NCI-H1436 treated with DMSO at 0.1 percent for 48 hours (cell line): ENCODE results near the gene RAB12.
"Not testable (repeated sequence)": the region's sequence is repeated elsewhere in the genome, so short reads cannot be mapped to it uniquely, and the experiment has no call there.

Experiments
- DNase-seq: peaks from one replicate; lab custom pipeline; 2025; lab: John Stamatoyannopoulos, UW

The RAB12 gene

DNA sequence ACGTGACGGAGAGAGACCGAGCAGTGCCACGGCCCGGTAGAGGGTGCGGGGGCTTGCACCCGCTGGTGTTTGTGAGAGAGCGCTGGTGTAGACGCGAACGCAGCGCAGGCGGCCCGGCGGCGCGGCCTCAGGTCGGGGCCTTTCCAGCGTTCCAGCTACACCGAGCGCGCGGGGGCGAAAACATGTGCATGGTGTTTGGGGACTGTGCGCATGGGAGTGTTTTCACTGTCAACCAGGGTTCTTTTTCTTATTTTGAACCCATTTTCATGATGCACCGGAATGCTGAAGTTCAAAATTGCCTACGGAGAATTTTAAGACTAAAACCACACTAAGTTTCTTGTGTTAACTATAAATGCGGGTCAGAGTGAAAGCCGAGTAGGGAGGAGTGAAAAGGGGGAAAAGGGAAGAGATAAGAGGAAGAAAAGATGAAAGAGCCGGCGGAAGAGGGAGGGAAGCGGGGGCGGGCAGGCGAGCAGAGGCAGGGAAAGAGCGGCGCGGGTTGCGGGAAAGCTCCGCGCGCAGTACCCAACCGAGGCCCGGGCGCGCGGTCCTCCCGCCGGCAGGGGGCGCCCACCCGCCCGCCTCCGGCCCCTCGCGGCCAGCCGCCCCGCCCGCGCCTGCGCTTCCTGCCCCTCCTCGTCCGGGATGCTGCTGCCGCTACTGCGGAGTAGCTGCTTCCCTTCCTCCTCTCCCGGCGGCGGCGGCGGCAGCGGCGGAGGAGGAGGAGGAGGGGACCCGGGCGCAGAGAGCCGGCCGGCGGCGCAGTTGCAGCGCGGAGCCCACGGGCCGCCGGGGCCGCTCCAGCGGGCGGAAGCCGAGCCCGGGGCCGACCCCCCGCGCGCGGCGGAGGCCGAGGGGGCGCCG is at the start of gene RAB12:
RAB12 (plus strand) TSS at position 643 of the 864 bp plus-strand sequence; CDS start at position 646, 3 bp downstream.
- DNase-seq = peak; percentile 14

- DNase-seq = no peak
These were observed 49.5 kb upstream of the RAB12 start for GRCh38 chr18:8559612-8560186.

- DNase-seq = no peak
These were observed 47.9 kb upstream of the RAB12 start for GRCh38 chr18:8561123-8561910.

- no peak for DNase-seq
These were observed 47.2 kb upstream of the RAB12 start for GRCh38 chr18:8562070-8562469.

- no peak for DNase-seq
These were observed 46.3 kb upstream of the RAB12 start for GRCh38 chr18:8562919-8563318.

DNA sequence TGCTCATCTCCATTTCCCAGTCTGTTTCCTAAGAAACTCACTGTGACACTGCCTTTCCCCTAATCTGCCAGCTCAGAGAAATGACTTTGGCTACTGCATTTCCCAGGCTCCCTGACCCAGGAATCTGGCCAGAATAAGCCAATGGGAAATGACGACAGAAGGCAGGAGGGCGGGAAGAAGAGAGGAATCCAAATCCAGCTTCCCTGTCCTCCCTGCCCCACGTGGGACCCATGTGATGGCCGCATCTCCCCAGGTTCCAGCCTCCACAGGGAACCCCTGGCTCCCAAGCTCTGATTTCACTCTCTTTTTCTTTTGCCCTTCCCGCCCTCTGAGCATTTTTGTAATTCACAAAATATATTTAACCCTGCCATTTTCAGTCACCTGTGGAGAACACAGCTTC is 37.8 kb upstream of the RAB12 start:
- DNase-seq = no peak

GRCh38 chr18:8573766-8574165 is 35.5 kb upstream of the RAB12 start:
- not testable (repeated sequence) for DNase-seq

- no peak for DNase-seq
These were observed 24.4 kb upstream of the RAB12 start for GRCh38 chr18:8584798-8585197.

DNA sequence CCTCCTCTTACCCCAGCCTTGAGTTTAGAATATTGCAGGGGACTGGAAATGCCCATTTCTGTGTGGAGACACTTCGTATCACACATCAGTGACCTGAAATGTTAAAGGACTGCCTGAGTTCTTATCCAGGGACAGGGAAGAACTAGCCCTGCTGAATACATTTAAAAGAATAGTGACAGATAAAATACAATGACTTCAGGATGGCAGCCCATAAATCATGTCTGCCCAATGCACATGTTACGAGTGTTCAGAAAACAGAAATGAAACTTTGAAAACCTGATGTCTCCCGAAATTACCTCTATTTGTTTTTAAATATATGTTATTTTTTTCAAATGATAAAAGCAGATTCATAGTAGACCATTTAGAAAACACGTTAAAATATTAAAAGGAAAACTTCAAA is 22.3 kb upstream of the RAB12 start:
- DNase-seq = no peak

DNA sequence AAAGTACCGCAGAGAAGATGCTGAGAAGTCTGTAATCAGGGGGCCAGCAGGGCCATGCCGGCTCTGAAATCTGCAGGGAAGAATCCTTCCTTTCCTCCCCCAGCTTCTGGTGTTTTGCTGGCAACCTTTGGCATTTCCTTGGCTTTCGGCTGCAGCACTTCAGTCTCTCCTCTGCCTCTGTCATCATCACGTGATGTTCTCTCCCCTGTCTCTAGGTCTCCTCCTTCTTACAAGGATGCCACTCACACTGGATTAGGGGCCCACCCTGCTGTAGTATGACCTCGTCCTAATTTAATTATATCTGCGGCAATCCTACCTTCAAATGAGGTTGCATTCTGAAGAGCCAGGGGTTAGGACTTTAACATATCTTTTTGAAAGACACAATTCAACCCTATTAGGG is 13.8 kb upstream of the RAB12 start:
- no peak for DNase-seq

- DNase-seq = no peak
These were observed 7.8 kb upstream of the RAB12 start for GRCh38 chr18:8601277-8602032.

DNA sequence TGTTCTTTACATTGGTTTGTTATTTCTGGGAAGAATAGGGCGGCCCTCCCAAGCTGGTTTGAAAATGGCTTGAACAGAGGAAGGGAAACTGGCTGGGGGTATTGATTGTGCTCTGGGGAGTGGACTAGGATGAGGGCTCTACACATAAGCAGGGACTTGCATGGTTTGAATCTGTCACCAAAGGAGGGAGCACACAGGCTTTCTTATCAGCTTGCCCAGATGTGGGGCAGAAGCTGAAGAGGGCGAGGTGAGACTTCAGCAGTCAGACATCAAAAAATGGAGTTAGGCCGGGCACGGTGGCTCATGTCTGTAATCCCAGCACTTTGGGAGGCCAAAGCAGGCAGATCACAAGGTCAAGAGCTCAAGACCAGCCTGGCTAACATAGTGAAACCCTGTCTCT is 7.2 kb upstream of the RAB12 start:
- DNase-seq = no peak

DNA sequence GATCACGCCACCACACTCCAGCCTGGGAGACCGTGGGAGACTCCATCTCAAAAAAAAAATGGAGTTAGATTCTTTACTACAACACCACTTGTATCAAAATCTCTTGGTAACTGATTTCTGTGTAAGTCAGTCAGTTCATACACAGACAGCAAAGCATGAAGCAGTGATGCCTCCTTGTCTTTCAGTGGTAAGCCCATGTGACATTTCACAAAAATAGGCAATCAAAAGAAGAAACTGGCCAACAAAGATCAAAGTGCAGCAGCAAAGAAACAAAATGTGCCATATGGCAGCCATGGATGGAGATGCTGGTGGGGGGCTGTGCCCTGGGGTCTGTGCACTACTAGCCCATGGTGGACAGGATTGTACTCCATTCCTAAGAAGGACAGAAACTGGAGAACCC is 6.7 kb upstream of the RAB12 start:
- DNase-seq = no peak

GRCh38 chr18:8603663-8604520 is 5.3 kb upstream of the RAB12 start:
- no peak for DNase-seq

- no peak for DNase-seq
These were observed 3.3 kb upstream of the RAB12 start for GRCh38 chr18:8605974-8606373.

DNA sequence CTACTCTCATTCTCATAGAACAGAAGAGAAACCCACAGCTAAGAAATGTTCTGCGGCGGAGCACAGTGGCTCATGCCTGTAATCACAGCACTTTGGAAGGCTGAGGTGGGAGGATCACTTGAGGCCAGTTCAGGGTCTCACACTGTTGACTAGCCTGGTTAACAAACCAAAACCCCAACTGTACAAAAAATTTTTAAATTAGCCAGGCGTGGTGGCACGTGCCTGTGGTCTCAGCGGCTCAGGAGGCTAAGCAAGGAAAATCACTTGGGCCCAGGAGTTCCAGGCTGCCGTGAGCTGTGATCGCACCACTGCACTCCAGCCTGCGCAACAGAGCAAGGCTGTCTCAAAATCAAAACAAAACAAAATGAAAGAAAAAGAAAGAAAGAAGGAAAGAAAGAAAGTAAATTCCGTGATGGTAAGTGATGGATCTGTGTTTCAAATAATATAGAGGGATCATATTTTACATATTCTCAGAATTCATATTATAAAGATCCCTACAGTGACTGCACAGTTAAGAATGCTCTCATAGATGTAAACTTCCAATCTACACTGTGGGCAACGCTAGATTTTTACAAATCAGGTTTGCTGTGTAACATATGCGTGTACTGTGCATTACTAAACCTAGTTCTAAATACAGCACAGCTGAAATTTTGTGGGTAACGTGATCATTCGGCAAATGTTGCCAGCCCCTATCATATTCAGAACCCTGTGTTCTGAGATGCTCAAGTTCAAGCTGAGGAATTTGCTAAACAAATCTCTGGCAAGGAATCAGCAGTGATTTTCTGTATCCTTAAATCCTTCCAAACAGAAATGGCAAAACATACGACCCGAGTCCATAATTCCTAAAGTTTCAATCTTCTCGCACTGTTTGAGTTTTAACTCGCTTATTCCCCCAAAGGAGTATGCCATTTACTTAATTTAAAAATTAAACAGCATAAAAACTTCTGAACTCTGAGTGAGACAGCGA is 1.2 kb upstream of the RAB12 start:
- no peak for DNase-seq

DNA sequence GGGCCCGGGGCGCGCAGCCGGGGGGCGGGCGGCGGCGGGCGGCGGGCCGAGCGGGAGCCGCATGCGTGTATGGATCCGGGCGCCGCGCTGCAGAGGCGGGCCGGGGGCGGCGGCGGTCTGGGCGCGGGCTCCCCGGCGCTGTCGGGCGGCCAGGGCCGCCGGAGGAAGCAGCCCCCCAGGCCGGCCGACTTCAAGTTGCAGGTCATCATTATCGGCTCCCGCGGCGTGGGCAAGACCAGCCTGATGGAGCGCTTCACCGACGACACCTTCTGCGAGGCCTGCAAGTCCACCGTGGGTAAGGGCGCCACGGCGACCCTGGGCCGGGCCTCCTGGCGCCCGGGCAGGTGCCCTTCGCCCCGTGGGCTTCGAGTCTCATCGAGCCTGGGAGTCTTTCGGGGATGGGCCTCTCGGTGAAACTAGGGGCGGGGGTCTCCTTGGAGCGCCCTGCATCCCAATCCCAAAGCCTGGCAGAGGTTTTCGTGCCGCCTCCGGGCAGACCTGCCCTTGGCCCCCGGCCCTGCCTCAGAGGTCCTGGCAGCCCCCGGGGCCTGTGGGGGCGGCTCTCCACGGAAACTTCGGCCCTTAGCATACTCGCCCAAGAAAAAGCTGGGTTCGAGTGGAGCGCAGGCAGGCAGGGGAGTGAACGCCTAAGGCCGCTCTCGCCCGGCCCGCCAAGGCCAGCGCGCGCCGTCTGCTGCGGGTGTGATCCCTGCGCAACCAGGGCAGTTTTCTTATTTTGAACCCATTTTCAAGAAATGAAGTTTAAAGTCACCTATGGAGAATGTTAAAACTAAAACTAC is 622 bp downstream of the RAB12 start:
- no peak for DNase-seq

- DNase-seq = no peak
These were observed 1.2 kb downstream of the RAB12 start for GRCh38 chr18:8610459-8610851.

DNA sequence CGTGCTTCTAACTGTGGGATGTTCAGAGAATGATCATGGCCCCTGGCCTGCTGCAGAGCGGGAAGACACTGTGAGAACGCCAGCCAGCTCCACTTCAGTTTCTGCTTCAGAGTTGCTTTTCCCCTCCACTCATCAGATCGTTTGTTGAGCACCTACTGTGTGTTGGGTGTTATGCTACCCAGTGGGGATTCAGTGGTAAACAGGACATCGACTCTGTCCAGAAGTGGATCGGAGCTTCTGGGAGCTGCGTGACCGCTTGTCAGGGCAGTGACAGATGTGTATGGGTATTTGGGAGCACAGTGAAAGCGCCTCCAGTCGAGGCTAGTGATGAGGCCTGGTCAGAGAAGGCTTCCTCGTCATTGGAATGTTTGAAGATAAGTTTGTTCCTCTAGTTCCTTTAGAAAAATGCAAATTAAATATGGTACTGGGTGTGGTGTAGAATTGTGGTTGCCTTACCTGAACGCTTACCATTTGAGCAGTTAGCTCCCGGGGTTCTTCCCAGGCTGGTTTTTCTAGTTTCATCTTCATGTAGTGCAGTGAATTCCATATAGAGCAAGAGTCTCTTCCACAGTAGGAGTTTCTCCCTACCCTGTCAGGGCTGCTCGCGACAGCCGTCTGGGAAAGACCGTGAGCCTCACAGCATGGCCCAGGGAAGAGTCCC is 2.8 kb downstream of the RAB12 start:
- DNase-seq = no peak
